GM19468 (cell line): ENCODE data around the gene OR2A5.
"Not testable (repeated sequence)": the region's sequence is repeated elsewhere in the genome, so short reads cannot be mapped to it uniquely, and the experiment has no call there.

Source experiments
- ATAC-seq: cut with Tn5 transposase; IDR thresholded peaks from one replicate; pipeline ENCODE4 v1.9.1; 2021; ENCODE audit warnings: mild to moderate bottlenecking, moderate library complexity, moderate number of reproducible peaks; ENCODE audit not compliant: unreplicated experiment; ENCODE audit errors: extremely low read depth

The OR2A5 gene

GRCh38 chr7:144032985-144033709 is 15.6 kb upstream of the OR2A5 start:
- no peak for ATAC-seq

- ATAC-seq = no peak
Observed at GRCh38 chr7:144035385-144035784, 13.4 kb upstream of the OR2A5 start.

GRCh38 chr7:144036302-144036885 is 12.4 kb upstream of the OR2A5 start:
- ATAC-seq = no peak

- no peak for ATAC-seq
Observed at GRCh38 chr7:144037414-144038035, 11.2 kb upstream of the OR2A5 start.

GRCh38 chr7:144038887-144039286 is 9.9 kb upstream of the OR2A5 start:
- no peak for ATAC-seq

- no peak for ATAC-seq
Observed at GRCh38 chr7:144049491-144049890, 743 bp downstream of the OR2A5 start.

- no peak for ATAC-seq
Observed at GRCh38 chr7:144050093-144050492, 1.3 kb downstream of the OR2A5 start.

GRCh38 chr7:144050884-144051283 is 2.1 kb downstream of the OR2A5 start:
- ATAC-seq = not testable (repeated sequence)

GRCh38 chr7:144057954-144058353 is 9.2 kb downstream of the OR2A5 start:
- ATAC-seq = no peak

GRCh38 chr7:144063710-144064109 is 15.0 kb downstream of the OR2A5 start:
- no peak for ATAC-seq

GRCh38 chr7:144069511-144069910 is 20.8 kb downstream of the OR2A5 start, which contains the start of gene OR2A25:
TSS of gene OR2A25 (plus strand) at chr7:144069811. CDS start at chr7:144074220, 4,409 bp downstream.
- ATAC-seq = no peak

- ATAC-seq = no peak
Observed at GRCh38 chr7:144069953-144070352, 21.2 kb downstream of the OR2A5 start.

- no peak for ATAC-seq
Observed at GRCh38 chr7:144074374-144074773, 25.6 kb downstream of the OR2A5 start.

- ATAC-seq = no peak
Observed at GRCh38 chr7:144085978-144086377, 37.2 kb downstream of the OR2A5 start, which contains the start of gene OR2A12. TSS of gene OR2A12 (plus strand) at chr7:144086278. CDS start at chr7:144095108, 8,830 bp downstream.

GRCh38 chr7:144086730-144087129 is 38.0 kb downstream of the OR2A5 start:
- ATAC-seq = no peak

GRCh38 chr7:144087230-144087629 is 38.5 kb downstream of the OR2A5 start:
- no peak for ATAC-seq

- ATAC-seq = no peak
Observed at GRCh38 chr7:144090667-144091066, 41.9 kb downstream of the OR2A5 start.

- ATAC-seq = no peak
Observed at GRCh38 chr7:144098776-144099175, 50.0 kb downstream of the OR2A5 start.

- no peak for ATAC-seq
Observed at GRCh38 chr7:144100607-144101006, 51.9 kb downstream of the OR2A5 start.

- ATAC-seq = no peak
Observed at GRCh38 chr7:144102041-144102440, 53.3 kb downstream of the OR2A5 start.

- no peak for ATAC-seq
Observed at GRCh38 chr7:144105211-144105610, 56.5 kb downstream of the OR2A5 start.
